CD14-positive monocyte (primary cell): ENCODE results near the gene ATOH8. TPM values are rescaled to one million over a fixed set of nuclear protein-coding genes. Genes with fewer than 3 reads are reported as not detected.
A peak's percentile ranks its signal among the peaks of the same experiment; 100 is the strongest.

Experiments used
- DNase-seq, 3 donors: peaks; one replicate each; pipeline ENCODE4 v3.0.0-alpha.2; 2011 to 2022
- H2AFZ ChIP-seq: 2 replicates; pipeline ENCODE4 v1.6.0; 2012; ENCODE audit warnings: mild to moderate bottlenecking, low read depth, low read length, inconsistent platforms; ENCODE audit not compliant: insufficient read depth, poor library complexity, severe bottlenecking
- H3K27ac ChIP-seq, 2 donors: 1 replicate in 1 of 2; 2 replicates in 1 of 2; pipeline ENCODE4 v1.5.1; 2012 to 2013; ENCODE audit warnings: low read length in 2 of 2, control low read depth in 1 of 2, inconsistent platforms in 1 of 2, low read depth in 1 of 2, mild to moderate bottlenecking in 1 of 2
- H3K27me3 ChIP-seq, 2 donors: one replicate each; pipeline versions ENCODE4 v1.6.0 to v1.6.1; 2011 to 2013; ENCODE audit warnings: low read length in 2 of 2; ENCODE audit not compliant: control insufficient read depth in 2 of 2, insufficient read depth in 2 of 2
- H3K36me3 ChIP-seq, 2 donors: replicated peaks in 1 of 2; 1 replicate in 1 of 2; 2 replicates in 1 of 2; pipeline versions ENCODE4 v1.5.1 to v1.6.1; 2012 to 2013; ENCODE audit warnings: low read length in 2 of 2, control low read depth in 1 of 2, inconsistent platforms in 1 of 2, mild to moderate bottlenecking in 1 of 2; ENCODE audit not compliant: insufficient read depth in 2 of 2, control insufficient read depth in 1 of 2
- H3K4me1 ChIP-seq, 2 donors: 1 replicate in 1 of 2; 2 replicates in 1 of 2; pipeline versions ENCODE4 v1.5.1 to v1.6.1; 2012 to 2013; ENCODE audit warnings: low read length in 2 of 2, control low read depth in 1 of 2, inconsistent platforms in 1 of 2, mild to moderate bottlenecking in 1 of 2, moderate library complexity in 1 of 2; ENCODE audit not compliant: insufficient read depth in 2 of 2, control insufficient read depth in 1 of 2
- H3K4me2 ChIP-seq: replicated peaks from 2 replicates; pipeline ENCODE3; 2012; ENCODE audit warnings: low read length, moderate library complexity, mild to moderate bottlenecking; ENCODE audit not compliant: poor library complexity, severe bottlenecking; ENCODE audit errors: extremely low read depth
- H3K4me3 ChIP-seq, 3 experiments: fragments of 200-600 bp in 1 of 3; sonication (generic) in 1 of 3; replicated peaks in 1 of 3; 1 replicate in 2 of 3; 2 replicates in 1 of 3; pipeline ENCODE4 v1.5.1; 2011 to 2013; ENCODE audit warnings: low read length in 3 of 3, mild to moderate bottlenecking in 3 of 3, control low read depth in 2 of 3, low read depth in 2 of 3, inconsistent platforms in 1 of 3, moderate library complexity in 1 of 3
- H3K79me2 ChIP-seq: 2 replicates; pipeline ENCODE4 v1.6.0; 2012; ENCODE audit warnings: mild to moderate bottlenecking, control low read depth, inconsistent platforms, low read length, moderate library complexity; ENCODE audit not compliant: insufficient read depth
- H3K9ac ChIP-seq: 2 replicates; pipeline ENCODE4 v1.6.0; 2017; ENCODE audit warnings: low read length, mild to moderate bottlenecking; ENCODE audit not compliant: insufficient read depth, poor library complexity, severe bottlenecking
- H3K9me3 ChIP-seq, 2 donors: replicated peaks in 1 of 2; 1 replicate in 1 of 2; 2 replicates in 1 of 2; pipeline versions ENCODE4 v1.5.1 to v1.6.1; 2012 to 2013; ENCODE audit warnings: low read length in 2 of 2, control low read depth in 1 of 2; ENCODE audit not compliant: control insufficient read depth in 1 of 2, insufficient read depth in 1 of 2
- H4K20me1 ChIP-seq: 2 replicates; pipeline ENCODE4 v1.6.0; 2012; ENCODE audit warnings: mild to moderate bottlenecking, low read length, control low read depth, moderate library complexity; ENCODE audit not compliant: insufficient read depth
- H3K27ac Mint-ChIP-seq, 7 donors: one replicate each; pipeline ENCODE4 v1.8.0; 2020; ENCODE audit warnings: mild to moderate bottlenecking in 7 of 7, mixed read lengths in 7 of 7, moderate library complexity in 6 of 7, inconsistent platforms in 2 of 7
- H3K27me3 Mint-ChIP-seq, 3 donors: one replicate each; pipeline ENCODE4 v1.8.0; 2021 to 2022; ENCODE audit warnings: low read depth in 3 of 3, mild to moderate bottlenecking in 3 of 3, mixed read lengths in 3 of 3, moderate library complexity in 3 of 3, inconsistent platforms in 1 of 3
- H3K36me3 Mint-ChIP-seq, 2 donors: one replicate each; pipeline ENCODE4 v1.8.0; 2020; ENCODE audit warnings: mixed read lengths in 2 of 2, inconsistent platforms in 1 of 2, mild to moderate bottlenecking in 1 of 2
- H3K4me1 Mint-ChIP-seq: one replicate; pipeline ENCODE4 v1.8.0; 2020; ENCODE audit warnings: mild to moderate bottlenecking, mixed read lengths
- H3K4me3 Mint-ChIP-seq, 2 donors: one replicate each; pipeline ENCODE4 v1.8.0; 2020; ENCODE audit warnings: mild to moderate bottlenecking in 2 of 2, mixed read lengths in 2 of 2, moderate library complexity in 1 of 2
- H3K9me3 Mint-ChIP-seq, 7 donors: one replicate each; pipeline ENCODE4 v1.8.0; 2020 to 2022; ENCODE audit warnings: mixed read lengths in 7 of 7, mild to moderate bottlenecking in 6 of 7, moderate library complexity in 6 of 7, inconsistent platforms in 2 of 7
- whole genome bisulfite sequencing: methylation state at CpG from one replicate; pipeline ENCODE4 v1.1.5; 2013; ENCODE audit warnings: missing lambda C conversion rate; ENCODE audit not compliant: insufficient coverage; 5-methylcytosine and 5-hydroxymethylcytosine counted together
- intact Hi-C, 2 donors: fragments of 100-400 bp; cut with micrococcal nuclease; formaldehyde crosslinking; loops; one replicate each; pipeline versions ENCODE4 v1.15.0 to v1.15.1; 2023
- polyA plus RNA-seq, 3 donors: library from polyadenylated mRNA; depleted of rRNA in 1 of 3; unstranded in 2 of 3; stranded (reverse) in 1 of 3; fragments of 300-500 nt in 2 of 3; fragments of >200 nt in 1 of 3; fragmentation: Illumina TruSeq in 2 of 3; gene quantifications; 1 replicate in 2 of 3; 2 replicates in 1 of 3; pipeline ENCODE4 v1.2.3, GENCODE V29; 2012 to 2021
- TF ChIP-seq, protein P1 (sequence below): fragments of 200-600 bp; IDR thresholded peaks from one replicate; pipeline ENCODE4 v1.8.0; 2022; ENCODE audit warnings: antibody characterized with exemption, mild to moderate bottlenecking

ATOH8 gene
- polyA plus RNA-seq, 3 donors: 2.0 to 3.9 (median 2.1) TPM

DNA sequence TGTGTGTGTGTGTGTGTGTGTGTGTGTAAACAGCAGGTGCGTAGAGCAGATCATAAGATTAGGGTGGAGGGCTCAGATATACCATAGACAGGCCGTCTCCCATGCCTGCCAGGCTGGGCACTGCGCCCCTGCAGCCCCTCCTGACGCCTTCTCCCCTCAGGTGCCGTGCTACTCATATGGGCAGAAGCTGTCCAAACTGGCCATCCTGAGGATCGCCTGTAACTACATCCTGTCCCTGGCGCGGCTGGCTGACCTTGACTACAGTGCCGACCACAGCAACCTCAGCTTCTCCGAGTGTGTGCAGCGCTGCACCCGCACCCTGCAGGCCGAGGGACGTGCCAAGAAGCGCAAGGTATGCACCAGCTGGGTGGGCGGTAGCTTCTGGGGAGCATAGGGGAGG is 10.0 kb downstream of the ATOH8 start:
- H3K27me3 Mint-ChIP-seq: peaks cover 22 to 38% (median 30%) of the 10 kb centered on the region in 3 donors
- Histone ChIP-seq H3K79me2 (no peaks in the 10 kb centered on the region), H3K9ac (no peak overlapping the region), H3K4me3 (no peak overlapping the region), H3K27ac (no peak overlapping the region), H3K4me2 (no peak overlapping the region), H3K9me3 (no peaks in the 10 kb centered on the region), H3K4me1 (peaks cover 12 to 16% of the 10 kb centered on the region in 2 donors), H3K36me3 (no peaks in the 10 kb centered on the region), H2AFZ (no peak overlapping the region), H3K27me3 (peaks cover 3 to 30% of the 10 kb centered on the region in 2 donors), H4K20me1 (peaks cover 11% of the 10 kb centered on the region)
- H3K9me3 Mint-ChIP-seq: peaks cover 0 to 2% (median 0%) of the 10 kb centered on the region in 7 donors
- H3K4me1 Mint-ChIP-seq: peaks cover 20% of the 10 kb centered on the region
- TF ChIP-seq, protein P1, sequence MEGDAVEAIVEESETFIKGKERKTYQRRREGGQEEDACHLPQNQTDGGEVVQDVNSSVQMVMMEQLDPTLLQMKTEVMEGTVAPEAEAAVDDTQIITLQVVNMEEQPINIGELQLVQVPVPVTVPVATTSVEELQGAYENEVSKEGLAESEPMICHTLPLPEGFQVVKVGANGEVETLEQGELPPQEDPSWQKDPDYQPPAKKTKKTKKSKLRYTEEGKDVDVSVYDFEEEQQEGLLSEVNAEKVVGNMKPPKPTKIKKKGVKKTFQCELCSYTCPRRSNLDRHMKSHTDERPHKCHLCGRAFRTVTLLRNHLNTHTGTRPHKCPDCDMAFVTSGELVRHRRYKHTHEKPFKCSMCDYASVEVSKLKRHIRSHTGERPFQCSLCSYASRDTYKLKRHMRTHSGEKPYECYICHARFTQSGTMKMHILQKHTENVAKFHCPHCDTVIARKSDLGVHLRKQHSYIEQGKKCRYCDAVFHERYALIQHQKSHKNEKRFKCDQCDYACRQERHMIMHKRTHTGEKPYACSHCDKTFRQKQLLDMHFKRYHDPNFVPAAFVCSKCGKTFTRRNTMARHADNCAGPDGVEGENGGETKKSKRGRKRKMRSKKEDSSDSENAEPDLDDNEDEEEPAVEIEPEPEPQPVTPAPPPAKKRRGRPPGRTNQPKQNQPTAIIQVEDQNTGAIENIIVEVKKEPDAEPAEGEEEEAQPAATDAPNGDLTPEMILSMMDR: no peak
- H3K36me3 Mint-ChIP-seq: peaks cover 10% of the 10 kb centered on the region in 2 donors
- no peak overlapping the region for H3K27ac Mint-ChIP-seq
- no peak for DNase-seq
- 93% methylated on average over 15 of the region's 16 CpGs for WGBS
- intact Hi-C loops: no loop called here
- H3K4me3 Mint-ChIP-seq: peak overlapping the region in 1 of 2 donors; percentile 10

DNA sequence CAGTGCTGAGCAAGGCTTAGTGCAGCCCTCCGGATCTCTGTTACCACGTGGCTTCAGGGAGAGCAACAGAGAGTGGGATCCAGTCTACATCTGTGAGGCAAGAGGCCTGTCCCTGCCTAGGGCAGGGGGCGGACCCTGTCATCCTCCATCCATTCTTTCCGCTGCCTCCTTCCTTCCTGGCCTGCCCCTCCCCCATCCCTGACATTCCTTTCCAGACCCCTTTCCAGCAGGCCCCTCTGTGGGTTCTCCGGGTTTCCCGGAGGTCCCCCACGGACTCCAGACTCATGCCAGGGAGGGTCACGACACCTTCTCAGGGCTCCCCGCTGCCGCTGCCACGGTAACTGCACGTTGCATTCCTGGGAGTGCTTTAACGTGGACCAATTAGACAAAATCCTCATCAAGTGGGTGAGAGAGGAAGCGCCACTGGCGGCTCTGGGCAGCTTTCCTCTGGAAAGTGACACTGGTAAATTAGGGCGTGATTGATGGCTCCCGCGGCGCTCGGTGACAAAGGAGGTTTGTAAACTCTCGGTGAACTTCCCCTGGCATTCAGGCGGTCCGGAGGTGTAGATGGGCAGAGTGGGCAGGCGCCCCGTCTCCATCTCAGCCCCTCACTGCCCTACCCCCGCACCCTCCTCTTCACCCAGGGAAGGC is 11.4 kb downstream of the ATOH8 start:
- H3K36me3 ChIP-seq: no peaks in the 10 kb centered on the region
- Mint-ChIP-seq H3K4me1 (peaks cover 20% of the 10 kb centered on the region), H3K27ac (peak overlapping the region in 3 of 7 donors; percentile 15 to 27 (median 20)), H3K9me3 (peaks cover 0 to 2% (median 0%) of the 10 kb centered on the region in 7 donors), H3K36me3 (peaks cover 14 to 15% of the 10 kb centered on the region in 2 donors), H3K27me3 (peaks cover 22 to 37% (median 32%) of the 10 kb centered on the region in 3 donors), H3K4me3 (peak overlapping the region in 1 of 2 donors; percentile 78)
- no peaks in the 10 kb centered on the region for H3K79me2 ChIP-seq
- intact Hi-C loops: no loop called here
- TF ChIP-seq, protein P1: no peak
- peak overlapping the region; percentile 7 for H3K4me2 ChIP-seq
- H2AFZ ChIP-seq: peak overlapping the region; percentile 54
- H3K27me3 ChIP-seq: peaks cover 3 to 30% of the 10 kb centered on the region in 2 donors
- no peak overlapping the region for H3K27ac ChIP-seq
- H3K4me3 ChIP-seq: no peak overlapping the region
- no peak overlapping the region for H3K9ac ChIP-seq
- H3K9me3 ChIP-seq: no peaks in the 10 kb centered on the region
- H3K4me1 ChIP-seq: peaks cover 12 to 16% of the 10 kb centered on the region in 2 donors
- DNase-seq: peak in 2 of 3 donors; percentile 18 to 29
- WGBS: 20% methylated on average over 15 of the region's 26 CpGs
- H4K20me1 ChIP-seq: peaks cover 15% of the 10 kb centered on the region
